Melanocyte of skin (primary cell): ENCODE results near the gene OR8K5. TPM values are rescaled to one million over a fixed set of nuclear protein-coding genes. Genes with fewer than 3 reads are reported as not detected.

Experiments used
- total RNA-seq, 2 donors: library from RNA; depleted of rRNA; stranded (reverse); fragments of >200 nt; gene quantifications; 2 replicates each; pipeline ENCODE4 v1.2.3, GENCODE V29; 2012

OR8K5 gene
- not detected for total RNA-seq

GRCh38 chr11:56160217-56160616, at the start of gene OR8K5:
Gene OR8K5 (minus strand): TSS chr11:56160317. CDS start chr11:56160317, 0 bp downstream.

DNA sequence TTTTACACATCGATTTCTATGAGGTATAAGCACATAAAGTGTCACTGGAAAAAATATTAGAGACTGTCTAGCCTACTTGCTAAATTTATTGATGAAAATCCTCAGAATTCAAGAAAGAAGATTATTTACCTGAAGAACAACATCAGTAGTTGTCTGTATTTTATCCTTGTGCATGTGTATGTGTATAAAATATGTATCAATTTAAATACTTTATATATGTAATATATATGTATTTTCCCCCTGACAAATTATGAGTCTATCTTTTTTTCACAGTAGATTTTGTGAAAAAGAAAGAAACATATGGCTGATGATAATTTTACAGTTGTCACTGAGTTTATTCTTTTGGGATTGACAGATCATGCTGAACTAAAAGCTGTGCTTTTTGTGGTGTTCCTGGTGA, 16.2 kb upstream of the OR8K5 start, which contains the start of gene OR5J2:
TSS of gene OR5J2 (plus strand) at position 301 of the 400 bp plus-strand sequence. CDS start at position 301, 0 bp downstream.

GRCh38 chr11:56140151-56140661, 19.9 kb downstream of the OR8K5 start, which contains the start of gene OR8J3:
Gene OR8J3 (minus strand): TSS chr11:56140201. CDS start chr11:56137718, 2,483 bp downstream.

GRCh38 chr11:56122073-56122472, 38.0 kb downstream of the OR8K5 start, which contains the start of gene OR8H3:
Gene OR8H3 (plus strand): TSS chr11:56122373. CDS start chr11:56122373, 0 bp downstream.

Other genes starting within 250 kb of the OR8K5 start
- gene OR5W2, start 245.7 kb downstream of the OR8K5 start, total RNA-seq = not detected
- gene OR5I1, start 223.9 kb downstream of the OR8K5 start, total RNA-seq = not detected
- not detected for gene OR10AG1, start 190.4 kb downstream of the OR8K5 start, total RNA-seq
- gene OR5F1, start 165.7 kb downstream of the OR8K5 start, total RNA-seq = not detected
- gene OR5AS1, start 132.7 kb downstream of the OR8K5 start, total RNA-seq = not detected
- gene OR8I2, start 67.0 kb downstream of the OR8K5 start, total RNA-seq = not detected
- gene OR8H2, start 56.6 kb downstream of the OR8K5 start, total RNA-seq = not detected
- not detected for gene OR8H3, start 37.9 kb downstream of the OR8K5 start, total RNA-seq
- gene OR8J3, start 20.1 kb downstream of the OR8K5 start, total RNA-seq = not detected
- gene OR5J2, start 16.3 kb upstream of the OR8K5 start, total RNA-seq = not detected
- gene OR5T2, start 73.9 kb upstream of the OR8K5 start, total RNA-seq = not detected
- not detected for gene OR5T3, start 91.9 kb upstream of the OR8K5 start, total RNA-seq
- gene OR5T1, start 113.8 kb upstream of the OR8K5 start, total RNA-seq = not detected
- not detected for gene OR8H1, start 131.9 kb upstream of the OR8K5 start, total RNA-seq
- gene OR8K3, start 154.8 kb upstream of the OR8K5 start, total RNA-seq = under 1 TPM in 1 of 2 donors, not detected in 1; 0.33 TPM
- gene OR8K1, start 185.7 kb upstream of the OR8K5 start, total RNA-seq = not detected
- gene OR8J1, start 194.0 kb upstream of the OR8K5 start, total RNA-seq = not detected
- not detected for gene OR8U1, start 215.3 kb upstream of the OR8K5 start, total RNA-seq